Measurements from ENCODE around the gene OR5K2. TPM values are rescaled to one million over a fixed set of nuclear protein-coding genes. Genes with fewer than 3 reads are reported as not detected.

Gene OR5K2
- polyA plus RNA-seq, 2 of the 4 experiments (the other 2 are of a cell fraction) = not detected

- TF ChIP-seq, protein P1, sequence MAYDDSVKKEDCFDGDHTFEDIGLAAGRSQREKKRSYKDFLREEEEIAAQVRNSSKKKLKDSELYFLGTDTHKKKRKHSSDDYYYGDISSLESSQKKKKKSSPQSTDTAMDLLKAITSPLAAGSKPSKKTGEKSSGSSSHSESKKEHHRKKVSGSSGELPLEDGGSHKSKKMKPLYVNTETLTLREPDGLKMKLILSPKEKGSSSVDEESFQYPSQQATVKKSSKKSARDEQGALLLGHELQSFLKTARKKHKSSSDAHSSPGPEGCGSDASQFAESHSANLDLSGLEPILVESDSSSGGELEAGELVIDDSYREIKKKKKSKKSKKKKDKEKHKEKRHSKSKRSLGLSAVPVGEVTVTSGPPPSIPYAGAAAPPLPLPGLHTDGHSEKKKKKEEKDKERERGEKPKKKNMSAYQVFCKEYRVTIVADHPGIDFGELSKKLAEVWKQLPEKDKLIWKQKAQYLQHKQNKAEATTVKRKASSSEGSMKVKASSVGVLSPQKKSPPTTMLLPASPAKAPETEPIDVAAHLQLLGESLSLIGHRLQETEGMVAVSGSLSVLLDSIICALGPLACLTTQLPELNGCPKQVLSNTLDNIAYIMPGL (CRISPR knock-in tag; IDR thresholded peaks at IDR 0.05; ENCODE audit: borderline replicate concordance) = no peak
- no peak for TF ChIP-seq ATOH8 (CRISPR knock-in tag; IDR thresholded peaks at IDR 0.05; ENCODE audit: low read depth)
- no peak for TF ChIP-seq CHD4 (IDR thresholded peaks at IDR 0.05; ENCODE audit: borderline replicate concordance)
Measured at GRCh38 chr3:98512576-98512975, 15.1 kb downstream of the OR5K2 start (continued).

DNA sequence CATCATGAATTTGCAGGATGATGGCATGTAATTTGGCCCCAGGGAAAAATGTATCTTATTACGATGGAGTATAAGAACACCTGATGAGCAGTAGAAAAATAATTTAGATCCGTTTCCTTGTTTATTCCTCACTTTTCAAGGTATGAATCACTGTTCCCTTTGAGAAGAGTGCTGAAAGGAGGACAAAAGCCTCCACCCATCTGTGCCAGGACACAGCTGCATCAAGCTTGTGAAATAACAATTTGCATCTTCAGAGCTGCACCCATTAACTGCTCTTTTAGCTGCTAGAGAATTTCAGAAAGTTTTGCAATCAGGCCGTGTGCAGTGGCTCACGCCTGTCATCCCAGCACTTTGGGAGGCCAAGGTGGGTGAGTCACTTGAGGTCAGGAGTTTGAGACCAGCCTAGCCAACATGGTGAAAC lies 15.6 kb downstream of the OR5K2 start:
- Histone ChIP-seq H3K4me3 (no peak overlapping the region), H3K9me3 (no peaks in the 10 kb centered on the region), H3K4me2 (peak overlapping the region; percentile 11; the same call in 1 of the 3 replicates), H3K27ac (no peak overlapping the region), H3K4me1 (peaks cover 6% of the 10 kb centered on the region; the same call in 1 of the 3 replicates)
- DNase-seq (ENCODE audit: low read depth in 1 of 2, low spot score in 1 of 2) = peak in 1 of 2 experiments; percentile 34
- ChIA-PET POLR2A (no interaction called here), CTCF (no interaction called here)
- ATAC-seq = peak; percentile 54 to 59
- WGBS (ENCODE audit: missing lambda C conversion rate) = 22% methylated on average over 4 of the region's 4 CpGs
- no peak for FAIRE-seq
- no peak for TF ChIP-seq RFX5 (IDR thresholded peaks at IDR 0.05)
- TF ChIP-seq HDAC2 (IDR thresholded peaks at IDR 0.05) = no peak
- TF ChIP-seq POLR2A (IDR thresholded peaks at IDR 0.05; ENCODE audit: low read length) = no peak
- TF ChIP-seq FOSL2 (IDR thresholded peaks at IDR 0.05) = no peak
- 0 out of 2 replicates have a peak, but pooled peaks have one; percentile 28 for TF ChIP-seq FOSL2 (CRISPR knock-in tag; IDR thresholded peaks at IDR 0.05)

- no peak for TF ChIP-seq KDM1A (IDR thresholded peaks at IDR 0.05; ENCODE audit: low read depth)
- no peak for TF ChIP-seq CBX2 (IDR thresholded peaks at IDR 0.05; ENCODE audit: borderline replicate concordance, low read depth)
- TF ChIP-seq CEBPB (IDR thresholded peaks at IDR 0.05) = no peak
- no peak for TF ChIP-seq CTCF (IDR thresholded peaks at IDR 0.05)
- no peak for TF ChIP-seq TP53 (CRISPR knock-in tag; IDR thresholded peaks at IDR 0.05)
- TF ChIP-seq, protein P2, sequence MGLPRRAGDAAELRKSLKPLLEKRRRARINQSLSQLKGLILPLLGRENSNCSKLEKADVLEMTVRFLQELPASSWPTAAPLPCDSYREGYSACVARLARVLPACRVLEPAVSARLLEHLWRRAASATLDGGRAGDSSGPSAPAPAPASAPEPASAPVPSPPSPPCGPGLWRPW (IDR thresholded peaks at IDR 0.05) = no peak
- no peak for TF ChIP-seq MAZ (IDR thresholded peaks at IDR 0.05; ENCODE audit: borderline replicate concordance, low read depth, low read length)
- TF ChIP-seq POLR2A (IDR thresholded peaks at IDR 0.05; ENCODE audit: low read length) = no peak
- CTCF ChIA-PET = interaction anchor here (1.2 kb wide), 1 partner anchor 474 kb away, joined by 3 read pairs; no protein-coding TSS in a partner anchor
- POLR2A ChIA-PET = no interaction called here
- FAIRE-seq (no peak), ATAC-seq (no peak), DNase-seq (ENCODE audit: low read depth in 1 of 2, low spot score in 1 of 2) (no peak)
- Histone ChIP-seq H3K27ac (no peak overlapping the region), H3K4me3 (no peak overlapping the region), H3K4me2 (no peak overlapping the region), H3K9me3 (no peaks in the 10 kb centered on the region), H3K4me1 (peaks cover 6% of the 10 kb centered on the region; the same call in 1 of the 3 replicates)
- WGBS (ENCODE audit: missing lambda C conversion rate) = 97% methylated on average over 3 of the region's 3 CpGs
Measured at GRCh38 chr3:98513736-98514135, 16.3 kb downstream of the OR5K2 start.

GRCh38 chr3:98514948-98515347 lies 17.5 kb downstream of the OR5K2 start:
- Histone ChIP-seq H3K27ac (no peak overlapping the region), H3K4me2 (no peak overlapping the region), H3K4me1 (peaks cover 6% of the 10 kb centered on the region; the same call in 1 of the 3 replicates), H3K9me3 (no peaks in the 10 kb centered on the region), H3K4me3 (no peak overlapping the region)
- 98% methylated on average over 1 of the region's 1 CpG for WGBS (ENCODE audit: missing lambda C conversion rate)
- POLR2A ChIA-PET = no interaction called here
- DNase-seq (ENCODE audit: low read depth in 1 of 2, low spot score in 1 of 2) = no peak
- FAIRE-seq = no peak
- CTCF ChIA-PET = no interaction called here
- no peak for ATAC-seq
- no peak for TF ChIP-seq HOXB13 (CRISPR knock-in tag; IDR thresholded peaks at IDR 0.05; ENCODE audit: low read depth)
- no peak for TF ChIP-seq FOSL2 (IDR thresholded peaks at IDR 0.05)
- no peak for TF ChIP-seq FOSL2 (CRISPR knock-in tag; IDR thresholded peaks at IDR 0.05)
- TF ChIP-seq ELK1 (IDR thresholded peaks at IDR 0.05; ENCODE audit: low read depth, low read length) = no peak
- no peak for TF ChIP-seq KDM5A (IDR thresholded peaks at IDR 0.05)
- TF ChIP-seq, protein P3, sequence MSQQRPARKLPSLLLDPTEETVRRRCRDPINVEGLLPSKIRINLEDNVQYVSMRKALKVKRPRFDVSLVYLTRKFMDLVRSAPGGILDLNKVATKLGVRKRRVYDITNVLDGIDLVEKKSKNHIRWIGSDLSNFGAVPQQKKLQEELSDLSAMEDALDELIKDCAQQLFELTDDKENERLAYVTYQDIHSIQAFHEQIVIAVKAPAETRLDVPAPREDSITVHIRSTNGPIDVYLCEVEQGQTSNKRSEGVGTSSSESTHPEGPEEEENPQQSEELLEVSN (IDR thresholded peaks at IDR 0.05; ENCODE audit: borderline replicate concordance, low read depth) = no peak
- no peak for TF ChIP-seq ZSCAN20 (CRISPR knock-in tag; IDR thresholded peaks at IDR 0.05)
- TF ChIP-seq JUN (IDR thresholded peaks at IDR 0.05) = no peak
- no peak for TF ChIP-seq RCOR1 (IDR thresholded peaks at IDR 0.05; ENCODE audit: low read depth, low read length)
- TF ChIP-seq POLR2AphosphoS2 (conservative IDR thresholded peaks at IDR 0.05; ENCODE audit: low read length) = no peak
- TF ChIP-seq BHLHE40 (IDR thresholded peaks at IDR 0.05; ENCODE audit: low read depth, low read length) = no peak
- TF ChIP-seq NR3C1 (IDR thresholded peaks at IDR 0.05) = no peak
- TF ChIP-seq MAZ (IDR thresholded peaks at IDR 0.05; ENCODE audit: borderline replicate concordance, low read depth, low read length) = no peak
- TF ChIP-seq PHF8 (IDR thresholded peaks at IDR 0.05; ENCODE audit: borderline replicate concordance, low read depth) = no peak
